Measurements from ENCODE around the gene CPLANE2. TPM values are rescaled to one million over a fixed set of nuclear protein-coding genes. Genes with fewer than 3 reads are reported as not detected.
A peak's percentile ranks its signal among the peaks of the same experiment; 100 is the strongest.
"Not testable (repeated sequence)": the region's sequence is repeated elsewhere in the genome, so short reads cannot be mapped to it uniquely, and the experiment has no call there.

The CPLANE2 gene
- total RNA-seq, 1 donor from 2014 or later = 3.5 TPM

DNA sequence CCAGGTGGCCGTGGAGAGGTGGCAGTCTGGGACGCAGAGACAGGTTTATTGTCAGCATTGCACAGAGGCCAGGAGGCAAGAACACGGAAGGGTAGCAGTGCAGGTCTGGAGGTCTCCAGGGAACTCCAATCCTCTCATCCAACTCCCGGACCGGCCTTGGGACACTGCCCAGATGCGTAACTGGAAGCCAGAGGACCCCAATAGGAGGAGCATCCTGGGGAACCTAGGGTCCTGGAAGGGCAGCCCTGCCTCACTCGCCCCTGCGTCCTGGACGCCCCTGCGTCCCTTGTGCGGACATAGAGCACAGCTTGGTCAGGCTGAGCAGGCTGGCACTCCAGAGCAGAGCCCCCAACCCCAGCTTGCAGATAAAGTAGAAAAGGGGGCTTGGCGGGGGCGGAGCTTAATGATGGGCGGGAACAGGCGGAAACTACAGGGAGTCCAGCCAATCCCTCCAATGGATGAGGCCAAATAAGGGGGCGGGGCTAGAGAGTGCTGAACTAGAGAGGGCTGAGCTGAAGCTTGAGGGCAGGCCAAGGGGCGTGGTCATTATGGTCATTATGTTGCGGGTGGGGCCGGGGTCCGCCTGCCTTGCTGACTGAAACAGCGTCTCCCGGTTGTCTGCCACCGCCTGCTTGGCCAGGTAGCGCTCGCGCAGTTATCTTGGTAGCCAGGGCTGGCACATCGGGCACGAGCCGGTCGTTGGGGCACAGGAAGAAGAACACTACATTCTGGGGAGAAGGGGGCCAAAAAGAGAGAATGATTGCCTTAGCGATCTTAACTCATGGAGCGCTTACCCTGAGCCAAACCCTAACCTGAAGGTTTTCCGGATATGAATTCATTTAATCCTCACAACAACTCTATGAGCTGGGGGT lies 20.9 kb downstream of the CPLANE2 start:
- Mint-ChIP-seq H3K36me3 (ENCODE audit: unreplicated experiment) (no peaks in the 10 kb centered on the region), H3K9me3 (ENCODE audit: unreplicated experiment) (peaks cover 3% of the 10 kb centered on the region), H3K27ac (ENCODE audit: unreplicated experiment) (peak overlapping the region; percentile 80), H3K27me3 (ENCODE audit: unreplicated experiment) (peaks cover 8% of the 10 kb centered on the region), H3K4me1 (ENCODE audit: low read depth, unreplicated experiment) (peaks cover 2% of the 10 kb centered on the region), H3K4me3 (ENCODE audit: unreplicated experiment) (peak overlapping the region; percentile 93)
- DNase-seq = peak; percentile 91
- no peak for TF ChIP-seq CTCF (IDR thresholded peaks at IDR 0.05; ENCODE audit: partially characterized antibody, unreplicated experiment)

- H3K27me3 Mint-ChIP-seq (ENCODE audit: unreplicated experiment); H3K36me3 Mint-ChIP-seq (ENCODE audit: unreplicated experiment); H3K9me3 Mint-ChIP-seq (ENCODE audit: unreplicated experiment); H3K27ac Mint-ChIP-seq (ENCODE audit: unreplicated experiment); DNase-seq; H3K4me1 Mint-ChIP-seq (ENCODE audit: low read depth, unreplicated experiment); H3K4me3 Mint-ChIP-seq (ENCODE audit: unreplicated experiment): not testable (repeated sequence)
These were observed 21.7 kb downstream of the CPLANE2 start for GRCh38 chr1:16215240-16215639.

DNA sequence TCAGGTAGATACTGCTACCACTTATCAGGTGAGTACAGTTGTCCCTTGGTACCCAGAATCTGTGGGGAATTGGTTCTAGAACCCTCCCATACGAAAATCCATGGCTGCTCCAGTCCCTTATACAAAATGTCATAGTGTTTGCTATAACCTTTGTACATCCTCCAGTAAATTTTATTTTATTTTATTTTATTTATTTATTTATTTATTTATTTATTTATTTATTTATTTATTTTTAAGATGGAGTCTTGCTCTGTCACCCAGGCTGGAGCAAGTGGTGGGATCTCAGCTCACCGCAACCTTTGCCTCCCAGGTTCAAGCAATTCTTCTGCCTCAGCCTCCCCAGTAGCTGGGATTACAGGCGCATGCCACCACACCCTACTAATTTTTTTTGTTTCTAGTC lies 23.4 kb downstream of the CPLANE2 start:
- H3K27me3 Mint-ChIP-seq (ENCODE audit: unreplicated experiment); H3K27ac Mint-ChIP-seq (ENCODE audit: unreplicated experiment); H3K9me3 Mint-ChIP-seq (ENCODE audit: unreplicated experiment); H3K4me3 Mint-ChIP-seq (ENCODE audit: unreplicated experiment); H3K4me1 Mint-ChIP-seq (ENCODE audit: low read depth, unreplicated experiment); H3K36me3 Mint-ChIP-seq (ENCODE audit: unreplicated experiment); DNase-seq: not testable (repeated sequence)

DNA sequence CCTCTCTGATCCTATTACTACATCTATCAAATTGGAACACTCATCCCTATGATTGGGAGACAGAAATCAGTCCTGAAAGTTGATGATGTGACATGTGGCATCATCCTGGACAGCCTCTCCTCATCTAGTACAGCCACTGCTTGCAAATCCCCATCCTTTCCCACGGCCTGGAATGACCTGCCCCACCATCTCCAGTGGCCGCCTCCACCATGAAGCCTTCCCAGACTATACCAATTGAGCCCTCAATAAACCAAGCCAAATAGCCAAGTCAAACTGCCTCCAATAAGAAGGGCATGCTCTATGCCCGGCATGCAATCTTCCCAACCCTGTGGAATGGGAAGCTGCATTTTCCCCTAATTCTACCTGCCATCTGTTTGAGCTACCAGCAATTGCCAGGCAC lies 24.0 kb downstream of the CPLANE2 start:
- H3K9me3 Mint-ChIP-seq (ENCODE audit: unreplicated experiment) = peaks cover 3% of the 10 kb centered on the region
- DNase-seq = no peak
- no peaks in the 10 kb centered on the region for H3K36me3 Mint-ChIP-seq (ENCODE audit: unreplicated experiment)
- H3K27me3 Mint-ChIP-seq (ENCODE audit: unreplicated experiment) = peaks cover 6% of the 10 kb centered on the region
- peaks cover 4% of the 10 kb centered on the region for H3K4me1 Mint-ChIP-seq (ENCODE audit: low read depth, unreplicated experiment)
- no peak overlapping the region for H3K4me3 Mint-ChIP-seq (ENCODE audit: unreplicated experiment)
- no peak for TF ChIP-seq CTCF (IDR thresholded peaks at IDR 0.05; ENCODE audit: partially characterized antibody, unreplicated experiment)
- no peak overlapping the region for H3K27ac Mint-ChIP-seq (ENCODE audit: unreplicated experiment)

DNA sequence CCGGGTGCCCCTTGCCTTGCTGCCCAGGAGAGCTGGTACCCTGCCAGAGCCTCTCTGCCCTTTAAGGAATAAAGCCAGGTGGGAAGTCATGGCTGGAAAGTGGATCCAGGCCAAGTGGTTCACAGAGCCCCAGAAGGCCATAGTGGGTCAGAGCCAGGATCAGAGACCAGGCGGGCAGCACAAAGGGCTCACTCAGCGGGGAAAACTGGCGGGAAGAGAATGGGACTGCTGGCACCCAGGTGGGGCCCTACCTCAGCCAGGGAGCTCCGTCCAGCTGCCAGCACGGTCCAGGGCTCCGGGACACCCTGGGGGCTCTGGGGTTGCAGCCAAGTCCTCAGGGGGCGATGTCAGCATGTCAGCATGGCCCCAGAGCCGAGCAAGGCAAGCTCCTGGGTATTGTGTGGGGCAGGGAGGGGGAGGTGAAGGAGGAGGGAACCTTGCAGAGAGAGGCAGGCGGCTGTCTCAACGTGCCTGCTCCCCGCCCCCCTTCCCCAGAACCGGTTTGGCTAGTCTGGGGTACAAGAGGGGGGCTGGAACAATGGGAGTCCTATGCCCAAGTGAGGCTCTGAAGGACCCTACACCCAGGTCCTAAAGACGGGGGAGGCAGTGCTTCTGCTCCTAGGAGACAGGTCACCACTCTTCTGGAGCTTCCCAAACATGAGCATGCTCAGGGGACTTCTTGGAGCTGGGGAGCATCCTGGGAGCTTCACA lies 24.6 kb downstream of the CPLANE2 start, which contains the start of gene ARHGEF19:
Gene ARHGEF19, minus strand, starts transcription at position 402 of the 711 bp plus-strand sequence. CDS start 3,598 bp downstream, outside the sequence.
- Mint-ChIP-seq H3K9me3 (ENCODE audit: unreplicated experiment) (peaks cover 3% of the 10 kb centered on the region), H3K27me3 (ENCODE audit: unreplicated experiment) (peaks cover 4% of the 10 kb centered on the region), H3K36me3 (ENCODE audit: unreplicated experiment) (no peaks in the 10 kb centered on the region), H3K4me1 (ENCODE audit: low read depth, unreplicated experiment) (peaks cover 4% of the 10 kb centered on the region), H3K4me3 (ENCODE audit: unreplicated experiment) (no peak within 1 kb of the TSS), H3K27ac (ENCODE audit: unreplicated experiment) (no peak within 1 kb of the TSS)
- TF ChIP-seq CTCF (IDR thresholded peaks at IDR 0.05; ENCODE audit: partially characterized antibody, unreplicated experiment) = no peak
- DNase-seq = no peak

DNA sequence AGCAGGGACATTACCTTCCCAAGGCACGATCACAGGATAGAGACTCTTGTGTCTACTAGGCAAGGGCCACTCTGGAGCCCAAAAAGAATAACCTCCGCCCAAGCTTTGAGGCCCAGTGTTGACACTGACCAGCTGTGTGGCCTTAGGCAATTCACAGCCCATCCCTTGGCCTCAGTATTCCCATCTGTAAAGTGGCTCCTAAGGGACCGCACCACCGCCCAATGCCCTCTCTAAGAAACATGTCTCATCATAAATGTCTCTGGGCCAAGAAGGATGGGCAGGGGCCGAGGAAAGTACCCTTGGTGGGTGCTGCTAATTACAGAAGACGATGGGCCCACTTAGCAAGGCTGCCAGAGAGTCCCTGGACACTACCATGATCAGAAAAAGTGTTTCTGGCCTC lies 25.2 kb downstream of the CPLANE2 start:
- peaks cover 4% of the 10 kb centered on the region for H3K4me1 Mint-ChIP-seq (ENCODE audit: low read depth, unreplicated experiment)

More for the DNA sequence above, 25.2 kb downstream of the CPLANE2 start:
- H3K27ac Mint-ChIP-seq (ENCODE audit: unreplicated experiment) = no peak overlapping the region
- no peaks in the 10 kb centered on the region for H3K36me3 Mint-ChIP-seq (ENCODE audit: unreplicated experiment)
- TF ChIP-seq CTCF (IDR thresholded peaks at IDR 0.05; ENCODE audit: partially characterized antibody, unreplicated experiment) = no peak
- H3K27me3 Mint-ChIP-seq (ENCODE audit: unreplicated experiment) = peaks cover 7% of the 10 kb centered on the region
- no peak overlapping the region for H3K4me3 Mint-ChIP-seq (ENCODE audit: unreplicated experiment)
- DNase-seq = no peak
- peaks cover 2% of the 10 kb centered on the region for H3K9me3 Mint-ChIP-seq (ENCODE audit: unreplicated experiment)

Data from glutamatergic neuron (in vitro differentiated cells).